Ishikawa (cell line): ENCODE data around the gene TBC1D16.

Source experiments
- ZBTB7A ChIP-seq: IDR thresholded peaks from 2 replicates; pipeline ENCODE4 v1.6.1; 2012; ENCODE audit warnings: low read depth
- TF ChIP-seq, protein P1 (sequence below): IDR thresholded peaks from 2 replicates; pipeline ENCODE4 v1.6.1; 2012
- TF ChIP-seq, protein P2 (sequence below): IDR thresholded peaks from 2 replicates; pipeline ENCODE4 v1.6.1; 2012; ENCODE audit warnings: low read depth, mild to moderate bottlenecking

DNA sequence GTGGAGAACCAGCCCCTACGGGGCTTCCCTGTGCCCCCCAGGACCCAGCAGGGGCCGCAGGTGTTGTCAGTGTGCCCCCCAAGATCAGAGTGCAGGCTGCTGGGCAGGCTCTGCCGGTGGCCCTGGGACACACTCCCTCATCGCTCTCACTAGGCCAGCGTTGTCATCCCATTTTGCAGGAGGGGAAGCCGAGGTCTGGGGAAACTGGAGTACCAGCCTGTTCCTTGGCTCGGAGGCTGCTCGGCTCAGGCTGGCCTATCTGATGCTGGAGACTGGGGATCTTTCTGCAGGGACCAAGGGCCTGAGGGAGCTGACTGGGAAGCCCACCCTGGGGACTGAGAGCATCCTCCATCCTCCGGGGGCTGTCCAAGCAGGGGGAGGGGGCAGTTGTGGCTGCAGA lies 122.2 kb downstream of the TBC1D16 start:
- TF ChIP-seq, protein P1, sequence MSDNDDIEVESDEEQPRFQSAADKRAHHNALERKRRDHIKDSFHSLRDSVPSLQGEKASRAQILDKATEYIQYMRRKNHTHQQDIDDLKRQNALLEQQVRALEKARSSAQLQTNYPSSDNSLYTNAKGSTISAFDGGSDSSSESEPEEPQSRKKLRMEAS: no peak
- no peak for TF ChIP-seq ZBTB7A
- TF ChIP-seq, protein P2, sequence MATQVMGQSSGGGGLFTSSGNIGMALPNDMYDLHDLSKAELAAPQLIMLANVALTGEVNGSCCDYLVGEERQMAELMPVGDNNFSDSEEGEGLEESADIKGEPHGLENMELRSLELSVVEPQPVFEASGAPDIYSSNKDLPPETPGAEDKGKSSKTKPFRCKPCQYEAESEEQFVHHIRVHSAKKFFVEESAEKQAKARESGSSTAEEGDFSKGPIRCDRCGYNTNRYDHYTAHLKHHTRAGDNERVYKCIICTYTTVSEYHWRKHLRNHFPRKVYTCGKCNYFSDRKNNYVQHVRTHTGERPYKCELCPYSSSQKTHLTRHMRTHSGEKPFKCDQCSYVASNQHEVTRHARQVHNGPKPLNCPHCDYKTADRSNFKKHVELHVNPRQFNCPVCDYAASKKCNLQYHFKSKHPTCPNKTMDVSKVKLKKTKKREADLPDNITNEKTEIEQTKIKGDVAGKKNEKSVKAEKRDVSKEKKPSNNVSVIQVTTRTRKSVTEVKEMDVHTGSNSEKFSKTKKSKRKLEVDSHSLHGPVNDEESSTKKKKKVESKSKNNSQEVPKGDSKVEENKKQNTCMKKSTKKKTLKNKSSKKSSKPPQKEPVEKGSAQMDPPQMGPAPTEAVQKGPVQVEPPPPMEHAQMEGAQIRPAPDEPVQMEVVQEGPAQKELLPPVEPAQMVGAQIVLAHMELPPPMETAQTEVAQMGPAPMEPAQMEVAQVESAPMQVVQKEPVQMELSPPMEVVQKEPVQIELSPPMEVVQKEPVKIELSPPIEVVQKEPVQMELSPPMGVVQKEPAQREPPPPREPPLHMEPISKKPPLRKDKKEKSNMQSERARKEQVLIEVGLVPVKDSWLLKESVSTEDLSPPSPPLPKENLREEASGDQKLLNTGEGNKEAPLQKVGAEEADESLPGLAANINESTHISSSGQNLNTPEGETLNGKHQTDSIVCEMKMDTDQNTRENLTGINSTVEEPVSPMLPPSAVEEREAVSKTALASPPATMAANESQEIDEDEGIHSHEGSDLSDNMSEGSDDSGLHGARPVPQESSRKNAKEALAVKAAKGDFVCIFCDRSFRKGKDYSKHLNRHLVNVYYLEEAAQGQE: no peak
